K562 (cell line): ENCODE results near the gene MAGI3. TPM values are rescaled to one million over a fixed set of nuclear protein-coding genes. Genes with fewer than 3 reads are reported as not detected.

Source experiments
- FOXM1 ChIP-seq, 2 experiments: fragments of 450-650 bp in 1 of 2; sonication (generic) in 1 of 2; formaldehyde crosslinking in 1 of 2; IDR thresholded peaks; 2 replicates each; pipeline versions ENCODE4 v1.6.1 to v1.9.0; 2017 to 2022; ENCODE audit warnings: low read depth in 2 of 2, mild to moderate bottlenecking in 2 of 2, missing genetic modification reagents in 1 of 2, moderate library complexity in 1 of 2
- HES1 ChIP-seq: fragments of 450-650 bp; IDR thresholded peaks from 2 replicates; pipeline ENCODE4 v1.6.1; 2016; ENCODE audit warnings: low read depth, mild to moderate bottlenecking, moderate library complexity
- ILK ChIP-seq: fragments of 450-650 bp; IDR thresholded peaks from 2 replicates; pipeline ENCODE4 v1.6.1; 2016; ENCODE audit warnings: missing genetic modification characterization, low read depth, mild to moderate bottlenecking, missing compliant biosample characterization, moderate library complexity, borderline replicate concordance
- MBD2 ChIP-seq: sonication (generic); IDR thresholded peaks from 2 replicates; pipeline ENCODE4 v1.6.1; 2016; ENCODE audit warnings: low read depth, borderline replicate concordance
- MCM7 ChIP-seq, 2 experiments: fragments of 450-650 bp; IDR thresholded peaks; 2 replicates each; pipeline ENCODE4 v1.6.1; 2016 to 2018
- MGA ChIP-seq: fragments of 450-650 bp; IDR thresholded peaks from 2 replicates; pipeline ENCODE4 v1.6.1; 2016; ENCODE audit warnings: mild to moderate bottlenecking, moderate library complexity
- NCOA2 ChIP-seq, 2 experiments: fragments of 450-650 bp; IDR thresholded peaks; 2 replicates each; pipeline ENCODE4 v1.6.1; 2018; ENCODE audit warnings: mild to moderate bottlenecking in 2 of 2, moderate library complexity in 1 of 2; ENCODE audit not compliant: partially characterized antibody in 2 of 2
- TAF9B ChIP-seq: fragments of 450-650 bp; IDR thresholded peaks from 2 replicates; pipeline ENCODE4 v1.6.1; 2018; ENCODE audit warnings: mild to moderate bottlenecking; ENCODE audit not compliant: partially characterized antibody
- ZHX1 ChIP-seq: fragments of 150-350 bp; conservative IDR thresholded peaks from 2 replicates; pipeline ENCODE4 v1.6.1; 2014; ENCODE audit warnings: low read length
- ZNF316 ChIP-seq: fragments of 450-650 bp; IDR thresholded peaks from 2 replicates; pipeline ENCODE4 v1.6.1; 2016
- polyA plus RNA-seq, 8 experiments: library from polyadenylated mRNA; depleted of rRNA in 4 of 8; stranded (reverse) in 5 of 8; unstranded in 3 of 8; fragments of >200 nt; fragmentation: Nextera tagmentation in 2 of 8; fragmentation: Illumina TruSeq in 1 of 8; extraction: Ambion mirVana in 2 of 8; extraction: Trizol in 1 of 8; gene quantifications; 2 replicates each; pipeline versions ENCODE4 v1.2.1 to v1.2.3, GENCODE V29; 2011 to 2014; ENCODE audit warnings: inconsistent platforms in 1 of 8, missing spikeins in 1 of 8
- total RNA-seq, 7 experiments: library from RNA; depleted of rRNA in 6 of 7; stranded (reverse); fragments of >200 nt in 6 of 7; fragmentation: Illumina TruSeq in 2 of 7; extraction: Trizol in 2 of 7; gene quantifications; 2 replicates each; pipeline versions ENCODE4 v1.2.1 to v1.2.3, GENCODE V29; 2011 to 2021; ENCODE audit warnings: low replicate concordance in 1 of 7

The MAGI3 gene
- total and polyA plus RNA-seq, 9 of the 15 experiments (the other 6 are each of a cell fraction or from before 2014, with no cell fraction given), result 1.0 to 8.6 (median 5.5) TPM

GRCh38 chr1:113659035-113659434, 268.7 kb downstream of the MAGI3 start (continued):
- TF ChIP-seq MGA (no peak), MCM7 (IDR thresholded peaks at IDR 0.05) (no peak), ZNF316 (no peak), HES1 (peak; percentile 13; the same call in 1 of the 2 replicates), NCOA2 (IDR thresholded peaks at IDR 0.05; ENCODE audit: partially characterized antibody in 2 of 2) (no peak), ZHX1 (no peak), FOXM1 (IDR thresholded peaks at IDR 0.05; ENCODE audit: low read depth) (peak; percentile 72; the same call in 1 of the 2 replicates), FOXM1 (CRISPR knock-in tag; IDR thresholded peaks at IDR 0.05; ENCODE audit: low read depth) (no peak), TAF9B (peak; percentile 24), MBD2 (0 out of 2 replicates have a peak, but pooled peaks have one; percentile 17), ILK (tag) (no peak)
